Omental fat pad (tissue), 4 donors: Measurements from ENCODE around the gene RFXANK. TPM values are rescaled to one million over a fixed set of nuclear protein-coding genes. Genes with fewer than 3 reads are reported as not detected.
A peak's percentile ranks its signal among the peaks of the same experiment; 100 is the strongest.

ENCODE experiments used
- ATAC-seq: fragments of 150-250 bp; one replicate; pipeline ENCODE4 v1.9.1; 2016; ENCODE audit warnings: mild to moderate bottlenecking, moderate library complexity; ENCODE audit not compliant: low FRiP score
- DNase-seq: peaks from one replicate; pipeline ENCODE4 v3.0.0-alpha.2; 2019; ENCODE audit warnings: low spot score
- total RNA-seq, 4 donors: library from RNA; depleted of rRNA; stranded (reverse); fragments of >200 nt; gene quantifications; one replicate each; pipeline ENCODE4 v1.1.0, GENCODE V29; 2016
- TF ChIP-seq, protein P1 (sequence below), 3 donors: fragments of 450-650 bp; IDR thresholded peaks; one replicate each; pipeline ENCODE4 v1.5.1; 2016 to 2017; ENCODE audit warnings: antibody characterized with exemption in 3 of 3, mild to moderate bottlenecking in 3 of 3, moderate library complexity in 2 of 3

Gene RFXANK
- total RNA-seq, 4 donors from 2014 or later = 31.2 to 46.8 (median 42.3) TPM

DNA sequence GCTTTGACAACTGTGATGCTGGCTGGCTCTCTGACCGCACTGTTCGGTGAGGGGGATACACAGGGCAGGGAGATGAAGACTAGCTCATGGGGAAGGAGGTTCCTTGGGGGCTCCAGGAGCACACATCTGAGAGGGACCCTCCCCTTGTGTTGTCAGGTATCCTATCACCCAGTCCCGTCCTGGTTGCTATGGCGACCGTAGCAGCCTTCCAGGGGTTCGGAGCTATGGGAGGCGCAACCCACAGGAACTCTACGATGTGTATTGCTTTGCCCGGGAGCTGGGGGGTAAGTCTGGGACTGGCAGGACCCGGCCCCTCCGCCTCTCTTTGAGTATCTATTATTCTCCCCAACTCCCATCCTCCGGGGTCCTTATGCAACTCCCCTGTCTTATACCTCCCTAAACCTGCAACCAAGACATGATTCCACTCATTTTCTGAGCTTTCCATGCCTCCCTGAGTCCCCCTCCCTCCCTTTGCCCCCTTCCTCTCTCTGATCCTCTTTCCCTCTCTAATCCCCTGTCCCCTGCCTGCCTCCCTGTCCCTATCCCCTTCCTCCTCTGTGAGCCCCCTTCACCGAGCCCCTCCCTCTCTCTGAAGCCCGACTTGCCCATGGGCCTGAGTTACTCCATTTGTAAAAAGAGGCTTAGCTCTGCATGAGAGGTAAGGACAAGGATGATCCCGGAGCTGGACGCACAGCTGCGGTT is 32.2 kb downstream of the RFXANK start:
- TF ChIP-seq, protein P1, sequence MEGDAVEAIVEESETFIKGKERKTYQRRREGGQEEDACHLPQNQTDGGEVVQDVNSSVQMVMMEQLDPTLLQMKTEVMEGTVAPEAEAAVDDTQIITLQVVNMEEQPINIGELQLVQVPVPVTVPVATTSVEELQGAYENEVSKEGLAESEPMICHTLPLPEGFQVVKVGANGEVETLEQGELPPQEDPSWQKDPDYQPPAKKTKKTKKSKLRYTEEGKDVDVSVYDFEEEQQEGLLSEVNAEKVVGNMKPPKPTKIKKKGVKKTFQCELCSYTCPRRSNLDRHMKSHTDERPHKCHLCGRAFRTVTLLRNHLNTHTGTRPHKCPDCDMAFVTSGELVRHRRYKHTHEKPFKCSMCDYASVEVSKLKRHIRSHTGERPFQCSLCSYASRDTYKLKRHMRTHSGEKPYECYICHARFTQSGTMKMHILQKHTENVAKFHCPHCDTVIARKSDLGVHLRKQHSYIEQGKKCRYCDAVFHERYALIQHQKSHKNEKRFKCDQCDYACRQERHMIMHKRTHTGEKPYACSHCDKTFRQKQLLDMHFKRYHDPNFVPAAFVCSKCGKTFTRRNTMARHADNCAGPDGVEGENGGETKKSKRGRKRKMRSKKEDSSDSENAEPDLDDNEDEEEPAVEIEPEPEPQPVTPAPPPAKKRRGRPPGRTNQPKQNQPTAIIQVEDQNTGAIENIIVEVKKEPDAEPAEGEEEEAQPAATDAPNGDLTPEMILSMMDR (IDR thresholded peaks at IDR 0.05) = no peak
- ATAC-seq = no peak

DNA sequence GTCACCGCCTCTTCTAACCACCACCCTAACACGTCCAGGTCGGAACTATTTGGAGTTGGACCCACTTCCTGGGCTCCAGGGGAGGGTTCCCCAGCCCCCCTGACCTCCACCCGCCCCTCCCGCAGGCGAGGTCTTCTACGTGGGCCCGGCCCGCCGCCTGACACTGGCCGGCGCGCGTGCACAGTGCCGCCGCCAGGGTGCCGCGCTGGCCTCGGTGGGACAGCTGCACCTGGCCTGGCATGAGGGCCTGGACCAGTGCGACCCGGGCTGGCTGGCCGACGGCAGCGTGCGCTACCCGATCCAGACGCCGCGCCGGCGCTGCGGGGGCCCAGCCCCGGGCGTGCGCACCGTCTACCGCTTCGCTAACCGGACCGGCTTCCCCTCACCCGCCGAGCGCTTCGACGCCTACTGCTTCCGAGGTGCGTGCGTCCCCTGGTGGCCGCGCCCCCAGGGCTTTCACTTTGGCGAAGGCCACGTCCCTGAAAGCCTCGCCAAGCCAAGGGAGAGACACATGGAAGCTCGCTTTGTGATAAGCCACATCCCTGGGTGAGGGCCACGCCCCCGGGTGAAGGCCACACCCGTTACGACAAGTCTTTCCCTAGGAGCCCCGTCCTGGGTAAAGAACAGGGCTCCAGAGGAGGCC is 32.9 kb downstream of the RFXANK start:
- DNase-seq (no peak), ATAC-seq (peak; percentile 39)
- TF ChIP-seq, protein P1 (IDR thresholded peaks at IDR 0.05) = no peak

More for the DNA sequence above, 32.2 kb downstream of the RFXANK start:
- no peak for DNase-seq

DNA sequence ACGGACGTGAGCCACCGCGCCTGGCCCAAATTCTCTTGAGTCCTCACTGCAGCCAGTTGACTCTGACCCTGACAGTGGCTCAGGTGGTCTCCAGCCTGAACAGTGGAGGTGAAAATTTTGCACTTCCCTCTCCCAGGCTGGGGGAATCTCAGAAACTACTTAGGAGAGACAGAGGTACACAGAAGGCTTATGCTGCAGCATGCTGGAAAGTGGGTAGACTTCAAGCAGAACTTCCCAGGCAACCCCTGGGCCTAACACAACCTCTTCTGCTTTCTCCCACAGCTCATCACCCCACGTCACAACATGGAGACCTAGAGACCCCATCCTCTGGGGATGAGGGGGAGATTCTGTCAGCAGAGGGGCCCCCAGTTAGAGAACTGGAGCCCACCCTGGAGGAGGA is 34.1 kb downstream of the RFXANK start:
- ATAC-seq (no peak), DNase-seq (no peak)
- TF ChIP-seq, protein P1 (IDR thresholded peaks at IDR 0.05) = no peak

GRCh38 chr19:19226663-19227062 is 34.6 kb downstream of the RFXANK start:
- no peak for ATAC-seq
- TF ChIP-seq, protein P1 (IDR thresholded peaks at IDR 0.05) = no peak
- DNase-seq = no peak

GRCh38 chr19:19227217-19227616 is 35.2 kb downstream of the RFXANK start:
- ATAC-seq = no peak
- TF ChIP-seq, protein P1 (IDR thresholded peaks at IDR 0.05) = no peak
- DNase-seq = no peak

- ATAC-seq (no peak), DNase-seq (no peak)
- TF ChIP-seq, protein P1 (IDR thresholded peaks at IDR 0.05) = no peak
Measured at GRCh38 chr19:19229701-19230100, 37.6 kb downstream of the RFXANK start.

DNA sequence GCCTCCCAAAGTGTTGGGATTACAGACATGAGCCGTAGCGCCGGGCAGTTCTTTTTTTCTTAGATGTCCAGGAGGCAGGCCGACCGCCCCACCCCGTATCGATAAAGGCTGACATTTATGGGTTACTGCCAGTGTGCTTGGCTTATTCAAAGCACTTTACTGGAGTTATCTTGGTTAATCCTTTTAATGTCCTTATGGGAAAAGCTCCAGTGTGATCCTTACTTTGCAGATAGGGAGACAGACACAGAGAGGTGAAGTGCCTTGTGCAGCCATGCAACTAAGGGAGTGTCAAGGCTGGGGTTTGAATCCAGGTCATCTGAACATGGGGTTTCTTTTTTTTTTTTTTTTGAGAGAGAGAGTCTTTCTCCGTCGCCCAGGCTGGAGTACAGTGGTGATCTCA is 38.9 kb downstream of the RFXANK start:
- DNase-seq = no peak
- ATAC-seq = no peak
- TF ChIP-seq, protein P1 (IDR thresholded peaks at IDR 0.05) = no peak
